ENCODE data around the gene DAAM1. TPM values are rescaled to one million over a fixed set of nuclear protein-coding genes. Genes with fewer than 3 reads are reported as not detected.

DAAM1 gene
- polyA plus RNA-seq, 1 donor from 2014 or later, result 161 TPM

DNA sequence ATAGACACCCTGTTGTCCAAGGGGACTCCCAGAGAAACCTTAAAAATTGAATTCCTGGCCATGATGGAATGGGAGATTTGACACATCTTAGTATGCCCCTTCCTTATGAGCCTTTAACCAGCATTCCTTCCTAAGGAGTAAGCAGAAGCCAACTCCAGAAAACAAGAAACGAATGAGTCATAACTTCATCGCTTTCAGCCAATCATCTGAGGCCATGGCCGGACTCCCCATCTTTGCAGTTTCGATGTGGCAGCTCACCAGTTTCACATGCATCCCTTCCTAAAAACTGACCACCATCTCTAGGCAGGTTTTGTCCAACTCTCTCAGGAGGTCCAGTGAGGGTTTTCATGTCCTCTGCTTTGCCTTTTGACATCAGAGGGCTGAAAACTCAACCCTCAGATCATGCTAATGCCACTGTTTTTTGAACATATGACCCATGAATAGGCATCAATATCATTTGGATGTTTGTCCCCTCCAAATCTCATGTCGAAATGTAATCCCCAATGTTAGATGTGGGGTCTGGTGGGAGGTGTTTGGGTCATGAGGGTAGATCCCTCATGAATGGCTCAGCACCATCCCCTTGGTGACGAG is 19.9 kb downstream of the DAAM1 start:
- no peaks in the 10 kb centered on the region for H3K36me3 ChIP-seq (ENCODE audit: insufficient read depth, low read length)
- H3K79me2 ChIP-seq (replicated peaks; ENCODE audit: insufficient read depth, low read length), result peaks cover 96% of the 10 kb centered on the region
- H3K27me3 ChIP-seq (ENCODE audit: insufficient read depth, low read depth, low read length), result no peaks in the 10 kb centered on the region
- no peaks in the 10 kb centered on the region for H3F3A ChIP-seq (ENCODE audit: insufficient read depth, low read length, poor library complexity, severe bottlenecking)
- H3K27ac ChIP-seq (ENCODE audit: low read length), result no peak overlapping the region
- no peak for TF ChIP-seq EZH2 (IDR thresholded peaks at IDR 0.05; ENCODE audit: borderline replicate concordance, insufficient read depth, low read length, poor library complexity, severe bottlenecking)
- no peak for TF ChIP-seq EP300 (conservative IDR thresholded peaks at IDR 0.05; ENCODE audit: poor library complexity, severe bottlenecking)
- TF ChIP-seq REST (IDR thresholded peaks at IDR 0.05; ENCODE audit: borderline replicate concordance), result no peak
- H3K4me3 ChIP-seq (ENCODE audit: low read length), result no peak overlapping the region
- H3K9me2 ChIP-seq (ENCODE audit: insufficient read depth, low read length), result no peaks in the 10 kb centered on the region
- H2AFZ ChIP-seq (ENCODE audit: low read depth, low read length), result no peak overlapping the region
- H4K20me1 ChIP-seq (ENCODE audit: insufficient read depth), result peaks cover 28% of the 10 kb centered on the region
- H3K4me2 ChIP-seq (ENCODE audit: low read length), result no peak overlapping the region
- H3K9me3 ChIP-seq (ENCODE audit: low read length), result no peaks in the 10 kb centered on the region
- no peak overlapping the region for H3K9ac ChIP-seq (ENCODE audit: low read length)

- Histone ChIP-seq H3K4me2 (ENCODE audit: low read length) (no peak overlapping the region), H3K9ac (ENCODE audit: low read length) (no peak overlapping the region), H3K27me3 (ENCODE audit: insufficient read depth, low read depth, low read length) (no peaks in the 10 kb centered on the region), H3K9me2 (ENCODE audit: insufficient read depth, low read length) (no peaks in the 10 kb centered on the region), H3K27ac (ENCODE audit: low read length) (no peak overlapping the region), H4K20me1 (ENCODE audit: insufficient read depth) (peaks cover 25% of the 10 kb centered on the region), H2AFZ (ENCODE audit: low read depth, low read length) (no peak overlapping the region), H3F3A (ENCODE audit: insufficient read depth, low read length, poor library complexity, severe bottlenecking) (no peaks in the 10 kb centered on the region), H3K79me2 (replicated peaks; ENCODE audit: insufficient read depth, low read length) (peaks cover 96% of the 10 kb centered on the region), H3K36me3 (ENCODE audit: insufficient read depth, low read length) (no peaks in the 10 kb centered on the region), H3K4me3 (ENCODE audit: low read length) (no peak overlapping the region), H3K9me3 (ENCODE audit: low read length) (peaks cover 2% of the 10 kb centered on the region)
- TF ChIP-seq POLR2AphosphoS5 (IDR thresholded peaks at IDR 0.05) (no peak), REST (IDR thresholded peaks at IDR 0.05; ENCODE audit: borderline replicate concordance) (no peak), RAD21 (conservative IDR thresholded peaks at IDR 0.05) (no peak), SMC3 (conservative IDR thresholded peaks at IDR 0.05; ENCODE audit: poor library complexity) (no peak), EZH2 (IDR thresholded peaks at IDR 0.05; ENCODE audit: borderline replicate concordance, insufficient read depth, low read length, poor library complexity, severe bottlenecking) (no peak), EP300 (conservative IDR thresholded peaks at IDR 0.05; ENCODE audit: poor library complexity, severe bottlenecking) (no peak), TAF1 (IDR thresholded peaks at IDR 0.05; ENCODE audit: low read depth) (no peak), MXI1 (conservative IDR thresholded peaks at IDR 0.05; ENCODE audit: poor library complexity, severe bottlenecking) (no peak)
- TF ChIP-seq, protein P1, sequence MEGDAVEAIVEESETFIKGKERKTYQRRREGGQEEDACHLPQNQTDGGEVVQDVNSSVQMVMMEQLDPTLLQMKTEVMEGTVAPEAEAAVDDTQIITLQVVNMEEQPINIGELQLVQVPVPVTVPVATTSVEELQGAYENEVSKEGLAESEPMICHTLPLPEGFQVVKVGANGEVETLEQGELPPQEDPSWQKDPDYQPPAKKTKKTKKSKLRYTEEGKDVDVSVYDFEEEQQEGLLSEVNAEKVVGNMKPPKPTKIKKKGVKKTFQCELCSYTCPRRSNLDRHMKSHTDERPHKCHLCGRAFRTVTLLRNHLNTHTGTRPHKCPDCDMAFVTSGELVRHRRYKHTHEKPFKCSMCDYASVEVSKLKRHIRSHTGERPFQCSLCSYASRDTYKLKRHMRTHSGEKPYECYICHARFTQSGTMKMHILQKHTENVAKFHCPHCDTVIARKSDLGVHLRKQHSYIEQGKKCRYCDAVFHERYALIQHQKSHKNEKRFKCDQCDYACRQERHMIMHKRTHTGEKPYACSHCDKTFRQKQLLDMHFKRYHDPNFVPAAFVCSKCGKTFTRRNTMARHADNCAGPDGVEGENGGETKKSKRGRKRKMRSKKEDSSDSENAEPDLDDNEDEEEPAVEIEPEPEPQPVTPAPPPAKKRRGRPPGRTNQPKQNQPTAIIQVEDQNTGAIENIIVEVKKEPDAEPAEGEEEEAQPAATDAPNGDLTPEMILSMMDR (IDR thresholded peaks at IDR 0.05; ENCODE audit: poor library complexity, severe bottlenecking), result no peak
Observed at GRCh38 chr14:59208954-59209353, 20.5 kb downstream of the DAAM1 start.

Measured in neural cell (in vitro differentiated cells).